Endothelial cell of umbilical vein (primary cell): ENCODE data around the gene ZG16B. TPM values are rescaled to one million over a fixed set of nuclear protein-coding genes. Genes with fewer than 3 reads are reported as not detected.

Experiments
- BruUV-seq: library from RNA; stranded (reverse); fragments of 400-500 nt; replicated peaks from 2 replicates; lab custom pipeline; 2021; lab: Mats Ljungman, UMichigan
- CTCF ChIA-PET: fragments of 300-600, 350-600 bp; sonication (Branson Sonifier 250); formaldehyde crosslinking; loops from one replicate; lab custom pipeline; 2021; ENCODE audit warnings: antibody characterized with exemption, inconsistent platforms; lab: Charles Lee
- POLR2A ChIA-PET: fragments of 300-600, 350-600 bp; sonication (Branson Sonifier 250); formaldehyde crosslinking; loops from one replicate; lab custom pipeline; 2021; ENCODE audit warnings: antibody characterized with exemption, inconsistent platforms; lab: Charles Lee
- DNase-seq: peaks from one replicate; pipeline ENCODE4 v3.0.0-alpha.2; 2011; ENCODE audit warnings: low read depth, low spot score
- FAIRE-seq: peaks from 2 replicates; lab custom pipeline; 2011; peaks lifted over from hg19 to GRCh38; lab: Jason Lieb, UNC
- H2AFZ ChIP-seq: 2 replicates; pipeline ENCODE4 v1.6.0; 2012; ENCODE audit warnings: low read depth, low read length, control low read depth, inconsistent platforms
- H3K27ac ChIP-seq: 2 replicates; pipeline ENCODE4 v1.5.1; 2011; ENCODE audit warnings: low read depth, mild to moderate bottlenecking, control low read depth, low read length, moderate library complexity; ENCODE audit not compliant: insufficient read depth
- H3K27me3 ChIP-seq, 2 experiments: 2 replicates each; pipeline versions ENCODE4 v1.6.0 to v1.6.1; 2011; ENCODE audit warnings: low read length in 2 of 2, mixed read lengths in 1 of 2; ENCODE audit not compliant: control insufficient read depth in 2 of 2, insufficient read depth in 2 of 2
- H3K36me3 ChIP-seq, 2 experiments: 2 replicates in 1 of 2; 3 replicates in 1 of 2; pipeline ENCODE4 v1.5.1; 2011; ENCODE audit warnings: low read length in 2 of 2, mild to moderate bottlenecking in 1 of 2, moderate library complexity in 1 of 2; ENCODE audit not compliant: control insufficient read depth in 2 of 2, insufficient read depth in 2 of 2; ENCODE audit errors: extremely low read depth in 1 of 2
- H3K4me1 ChIP-seq: 3 replicates; pipeline ENCODE4 v1.5.1; 2011; ENCODE audit warnings: mild to moderate bottlenecking, low read length; ENCODE audit not compliant: control insufficient read depth, insufficient read depth; ENCODE audit errors: extremely low read depth
- H3K4me2 ChIP-seq: 2 replicates; pipeline ENCODE4 v1.6.1; 2011; ENCODE audit warnings: low read length, control low read depth, mixed read lengths; ENCODE audit not compliant: insufficient read depth
- H3K4me3 ChIP-seq, 3 experiments: fragments of 200-600 bp in 1 of 3; sonication (generic), shearing (Covaris generic) in 1 of 3; replicated peaks in 1 of 3; 2 replicates each; pipeline ENCODE4 v1.5.1; 2011 to 2016; ENCODE audit warnings: control low read depth in 3 of 3, low read length in 3 of 3, mild to moderate bottlenecking in 2 of 3, inconsistent platforms in 1 of 3, low read depth in 1 of 3, moderate library complexity in 1 of 3; ENCODE audit not compliant: insufficient read depth in 1 of 3
- H3K79me2 ChIP-seq: 2 replicates; pipeline ENCODE4 v1.6.0; 2012; ENCODE audit warnings: low read length, inconsistent platforms; ENCODE audit not compliant: control insufficient read depth, insufficient read depth
- H3K9ac ChIP-seq: replicated peaks from 2 replicates; pipeline ENCODE3; 2011; ENCODE audit warnings: low read length, control low read depth; ENCODE audit not compliant: insufficient read depth; ENCODE audit errors: extremely low read depth
- H3K9me1 ChIP-seq: replicated peaks from 3 replicates; pipeline ENCODE4 v1.6.0; 2011; ENCODE audit warnings: mild to moderate bottlenecking, low read length; ENCODE audit not compliant: control insufficient read depth, insufficient read depth; ENCODE audit errors: extremely low read depth
- H3K9me3 ChIP-seq: replicated peaks from 2 replicates; pipeline ENCODE4 v1.5.1; 2012; ENCODE audit warnings: low read length, inconsistent platforms; ENCODE audit not compliant: control insufficient read depth, insufficient read depth
- H4K20me1 ChIP-seq: replicated peaks from 2 replicates; pipeline ENCODE3; 2011; ENCODE audit warnings: mild to moderate bottlenecking, low read length; ENCODE audit not compliant: control insufficient read depth, insufficient read depth; ENCODE audit errors: extremely low read depth
- EZH2 ChIP-seq: IDR thresholded peaks from 2 replicates; pipeline ENCODE4 v1.6.1; 2012; ENCODE audit warnings: borderline replicate concordance, low read depth, mild to moderate bottlenecking, moderate library complexity, low read length, inconsistent platforms; ENCODE audit not compliant: severe bottlenecking
- FOS ChIP-seq: IDR thresholded peaks from 2 replicates; pipeline ENCODE4 v1.6.1; 2011; ENCODE audit warnings: mild to moderate bottlenecking, low read length, moderate library complexity, borderline replicate concordance; ENCODE audit not compliant: insufficient read depth
- GATA2 ChIP-seq: IDR thresholded peaks from 2 replicates; pipeline ENCODE4 v1.7.0; 2011; ENCODE audit warnings: low read depth, mild to moderate bottlenecking, moderate library complexity, mixed read lengths, low read length; ENCODE audit not compliant: insufficient read length, insufficient read depth
- JUN ChIP-seq: IDR thresholded peaks from 2 replicates; pipeline ENCODE4 v1.6.1; 2011; ENCODE audit warnings: borderline replicate concordance, low read depth; ENCODE audit not compliant: insufficient read length, insufficient read depth
- MYC ChIP-seq: IDR thresholded peaks from one replicate; pipeline ENCODE4 v1.6.1; 2011; ENCODE audit warnings: mild to moderate bottlenecking, low read depth, low read length
- POLR2A ChIP-seq: IDR thresholded peaks from 2 replicates; pipeline ENCODE4 v1.6.1; 2012; ENCODE audit warnings: low read depth, mild to moderate bottlenecking, control low read depth, low read length
- POLR2AphosphoS5 ChIP-seq: IDR thresholded peaks from 2 replicates; pipeline ENCODE4 v1.6.1; 2012; ENCODE audit warnings: low read depth, mild to moderate bottlenecking, control low read depth, low read length, moderate library complexity; ENCODE audit not compliant: insufficient read depth
- dilution Hi-C: fragments of 300-500 bp; cut with MboI; formaldehyde crosslinking; loops from one replicate; pipeline ENCODE4 v1.15.0; 2019; ENCODE audit warnings: low sequenced_read_pairs; ENCODE audit not compliant: extremely low pct_ligation_motif_present
- intact Hi-C: fragments of 100-400 bp; cut with micrococcal nuclease; formaldehyde crosslinking; loops from one replicate; pipeline ENCODE4 v1.10.0; 2022
- polyA plus RNA-seq, 4 experiments: library from polyadenylated mRNA; depleted of rRNA in 3 of 4; stranded (reverse) in 3 of 4; unstranded in 1 of 4; fragments of >200 nt; gene quantifications; 2 replicates each; pipeline versions ENCODE4 v1.2.1 to v1.2.3, GENCODE V29; 2011 to 2012; ENCODE audit warnings: missing spikeins in 1 of 4
- total RNA-seq: library from RNA; stranded (reverse); gene quantifications from 2 replicates; pipeline ENCODE4 v1.2.3, GENCODE V29; 2021
- TF ChIP-seq, protein P1 (sequence below), 2 donors: IDR thresholded peaks; 1 replicate in 1 of 2; 2 replicates in 1 of 2; pipeline ENCODE4 v1.5.1; 2011; ENCODE audit warnings: low read length in 2 of 2, mild to moderate bottlenecking in 2 of 2, moderate library complexity in 2 of 2, control low read depth in 1 of 2, inconsistent platforms in 1 of 2, low read depth in 1 of 2; ENCODE audit not compliant: insufficient read depth in 1 of 2; ENCODE audit errors: extremely low read depth in 1 of 2
- TF ChIP-seq, protein P2 (sequence below): IDR thresholded peaks from 2 replicates; pipeline ENCODE4 v1.6.1; 2011; ENCODE audit not compliant: insufficient read depth, insufficient read length

ZG16B gene
- total and polyA plus RNA-seq, 2 donors (not counting 3 experiments of a cell fraction or from before 2014, with no cell fraction given): 0.22 TPM; not detected in 1

DNA sequence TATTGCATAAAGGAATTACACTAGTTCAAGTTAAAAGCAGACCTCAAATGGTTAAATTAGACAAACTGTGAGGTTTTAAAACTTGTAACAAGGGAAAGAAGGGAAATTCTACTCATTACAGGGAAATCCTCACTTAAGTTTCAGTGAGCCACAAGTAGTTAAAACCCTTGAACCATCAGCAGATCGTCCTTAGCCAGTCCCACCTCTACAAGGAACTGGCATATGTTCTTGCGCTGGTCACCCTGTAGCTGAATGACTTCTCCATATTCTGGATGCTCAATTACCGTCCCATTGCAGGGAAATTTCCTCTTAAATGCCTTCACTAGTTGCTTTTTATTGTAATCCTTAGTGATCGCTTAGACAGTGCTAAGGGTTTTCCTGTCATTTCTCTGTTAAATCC is 7.6 kb upstream of the ZG16B start:
- no peak overlapping the region for H3K9ac ChIP-seq
- no peak overlapping the region for H2AFZ ChIP-seq
- no peaks in the 10 kb centered on the region for H3K9me3 ChIP-seq
- no peaks in the 10 kb centered on the region for H3K4me1 ChIP-seq
- POLR2A ChIA-PET: no interaction called here
- DNase-seq (no peak), FAIRE-seq (no peak)
- dilution Hi-C loops: no loop called here
- CTCF ChIA-PET: interaction anchor here (2.4 to 2.5 kb wide), 2 partner anchors 16 to 104 kb away, joined by 6 to 12 read pairs; no protein-coding TSS in a partner anchor
- H3K27me3 ChIP-seq: no peaks in the 10 kb centered on the region
- no peaks in the 10 kb centered on the region for H3K9me1 ChIP-seq
- no peaks in the 10 kb centered on the region for H4K20me1 ChIP-seq
- intact Hi-C loops: no loop called here
- H3K27ac ChIP-seq: no peak overlapping the region
- BruUV-seq: no TSS peak
- TF ChIP-seq GATA2: no peak
- no peak for TF ChIP-seq POLR2A
- no peak for TF ChIP-seq MYC
- TF ChIP-seq, protein P1, sequence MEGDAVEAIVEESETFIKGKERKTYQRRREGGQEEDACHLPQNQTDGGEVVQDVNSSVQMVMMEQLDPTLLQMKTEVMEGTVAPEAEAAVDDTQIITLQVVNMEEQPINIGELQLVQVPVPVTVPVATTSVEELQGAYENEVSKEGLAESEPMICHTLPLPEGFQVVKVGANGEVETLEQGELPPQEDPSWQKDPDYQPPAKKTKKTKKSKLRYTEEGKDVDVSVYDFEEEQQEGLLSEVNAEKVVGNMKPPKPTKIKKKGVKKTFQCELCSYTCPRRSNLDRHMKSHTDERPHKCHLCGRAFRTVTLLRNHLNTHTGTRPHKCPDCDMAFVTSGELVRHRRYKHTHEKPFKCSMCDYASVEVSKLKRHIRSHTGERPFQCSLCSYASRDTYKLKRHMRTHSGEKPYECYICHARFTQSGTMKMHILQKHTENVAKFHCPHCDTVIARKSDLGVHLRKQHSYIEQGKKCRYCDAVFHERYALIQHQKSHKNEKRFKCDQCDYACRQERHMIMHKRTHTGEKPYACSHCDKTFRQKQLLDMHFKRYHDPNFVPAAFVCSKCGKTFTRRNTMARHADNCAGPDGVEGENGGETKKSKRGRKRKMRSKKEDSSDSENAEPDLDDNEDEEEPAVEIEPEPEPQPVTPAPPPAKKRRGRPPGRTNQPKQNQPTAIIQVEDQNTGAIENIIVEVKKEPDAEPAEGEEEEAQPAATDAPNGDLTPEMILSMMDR (IDR thresholded peaks at IDR 0.05; ENCODE audit: extremely low read depth in 1 of 2, insufficient read depth in 1 of 2, low read depth in 1 of 2, low read length in 2 of 2): no peak
- no peak for TF ChIP-seq POLR2AphosphoS5
- TF ChIP-seq, protein P2, sequence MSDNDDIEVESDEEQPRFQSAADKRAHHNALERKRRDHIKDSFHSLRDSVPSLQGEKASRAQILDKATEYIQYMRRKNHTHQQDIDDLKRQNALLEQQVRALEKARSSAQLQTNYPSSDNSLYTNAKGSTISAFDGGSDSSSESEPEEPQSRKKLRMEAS: no peak
- TF ChIP-seq EZH2: no peak
- TF ChIP-seq JUN: no peak
- TF ChIP-seq FOS: no peak
- H3K36me3 ChIP-seq: no peaks in the 10 kb centered on the region
- H3K4me3 ChIP-seq: no peak overlapping the region
- H3K4me2 ChIP-seq: no peak overlapping the region
- no peaks in the 10 kb centered on the region for H3K79me2 ChIP-seq
